AG09309 (cell line): Measurements from ENCODE around the gene FRS2.

Experiments used
- DNase-seq: peaks from one replicate; pipeline ENCODE4 v3.0.0-alpha.2; 2010; ENCODE audit warnings: low read depth
- H3K4me3 ChIP-seq: 2 replicates; pipeline ENCODE4 v1.5.1; 2011; ENCODE audit warnings: mild to moderate bottlenecking, low read depth, low read length, moderate library complexity; ENCODE audit not compliant: control insufficient read depth
- CTCF ChIP-seq: IDR thresholded peaks from 2 replicates; pipeline ENCODE4 v1.5.1; 2011; ENCODE audit warnings: mild to moderate bottlenecking, low read depth, low read length, inconsistent platforms; ENCODE audit not compliant: insufficient read depth, control insufficient read depth; ENCODE audit errors: missing control alignments

Gene FRS2

GRCh38 chr12:69511469-69512267, 41.5 kb downstream of the FRS2 start:
- no peak for DNase-seq
- H3K4me3 ChIP-seq: no peak overlapping the region
- no peak for TF ChIP-seq CTCF

GRCh38 chr12:69512820-69513219, 42.6 kb downstream of the FRS2 start:
- H3K4me3 ChIP-seq: no peak overlapping the region
- no peak for DNase-seq
- TF ChIP-seq CTCF: no peak

- no peak for TF ChIP-seq CTCF
- no peak overlapping the region for H3K4me3 ChIP-seq
- no peak for DNase-seq
Measured at GRCh38 chr12:69513297-69513696, 43.1 kb downstream of the FRS2 start.

GRCh38 chr12:69514111-69514510, 43.9 kb downstream of the FRS2 start:
- no peak overlapping the region for H3K4me3 ChIP-seq
- no peak for TF ChIP-seq CTCF
- no peak for DNase-seq

- no peak for TF ChIP-seq CTCF
- no peak for DNase-seq
- no peak overlapping the region for H3K4me3 ChIP-seq
Measured at GRCh38 chr12:69514845-69515244, 44.7 kb downstream of the FRS2 start.

GRCh38 chr12:69515394-69515930, 45.3 kb downstream of the FRS2 start:
- DNase-seq: no peak
- H3K4me3 ChIP-seq: no peak overlapping the region
- no peak for TF ChIP-seq CTCF
